MM.1S (cell line): ENCODE measurements around the gene C4orf33.

Source experiments
- EZH2 ChIP-seq: fragments of 300-600 bp; sonication (generic); optimal IDR thresholded peaks from 2 replicates; pipeline ENCODE3; 2017; ENCODE audit warnings: low read depth, mild to moderate bottlenecking, antibody characterized with exemption, low read length, mixed read lengths
- EZH2phosphoT487 ChIP-seq: fragments of 300-600 bp; sonication (generic); IDR thresholded peaks from 2 replicates; pipeline ENCODE4 v1.6.1; 2018; ENCODE audit warnings: antibody characterized with exemption, low read length
- TF ChIP-seq, protein P1 (sequence below): fragments of 300-600 bp; sonication (generic); IDR thresholded peaks from 2 replicates; pipeline ENCODE4 v1.5.1; 2016; ENCODE audit warnings: antibody characterized with exemption, low read length, mixed read lengths

DNA sequence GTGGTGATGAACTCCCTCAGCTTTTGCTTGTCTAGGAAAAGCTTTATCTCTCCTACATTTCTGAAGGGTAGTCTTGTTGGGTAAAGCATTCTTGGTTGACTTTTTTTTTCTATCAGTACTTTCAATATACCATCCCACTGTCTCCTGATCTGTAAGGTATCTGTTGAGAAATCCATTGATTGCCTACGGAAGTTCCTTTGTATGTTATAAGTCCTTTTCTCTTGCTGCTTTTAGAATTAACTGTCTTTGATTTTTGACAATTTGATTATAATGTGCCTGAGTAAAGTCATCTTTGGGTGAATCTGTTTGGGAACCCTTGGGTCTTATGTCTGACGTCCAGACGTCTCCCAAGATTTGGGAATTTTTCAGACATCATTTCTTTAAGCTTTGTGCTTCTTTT, 33.4 kb upstream of the C4orf33 start:
- TF ChIP-seq EZH2: no peak
- TF ChIP-seq, protein P1, sequence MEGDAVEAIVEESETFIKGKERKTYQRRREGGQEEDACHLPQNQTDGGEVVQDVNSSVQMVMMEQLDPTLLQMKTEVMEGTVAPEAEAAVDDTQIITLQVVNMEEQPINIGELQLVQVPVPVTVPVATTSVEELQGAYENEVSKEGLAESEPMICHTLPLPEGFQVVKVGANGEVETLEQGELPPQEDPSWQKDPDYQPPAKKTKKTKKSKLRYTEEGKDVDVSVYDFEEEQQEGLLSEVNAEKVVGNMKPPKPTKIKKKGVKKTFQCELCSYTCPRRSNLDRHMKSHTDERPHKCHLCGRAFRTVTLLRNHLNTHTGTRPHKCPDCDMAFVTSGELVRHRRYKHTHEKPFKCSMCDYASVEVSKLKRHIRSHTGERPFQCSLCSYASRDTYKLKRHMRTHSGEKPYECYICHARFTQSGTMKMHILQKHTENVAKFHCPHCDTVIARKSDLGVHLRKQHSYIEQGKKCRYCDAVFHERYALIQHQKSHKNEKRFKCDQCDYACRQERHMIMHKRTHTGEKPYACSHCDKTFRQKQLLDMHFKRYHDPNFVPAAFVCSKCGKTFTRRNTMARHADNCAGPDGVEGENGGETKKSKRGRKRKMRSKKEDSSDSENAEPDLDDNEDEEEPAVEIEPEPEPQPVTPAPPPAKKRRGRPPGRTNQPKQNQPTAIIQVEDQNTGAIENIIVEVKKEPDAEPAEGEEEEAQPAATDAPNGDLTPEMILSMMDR: no peak
- TF ChIP-seq EZH2phosphoT487: no peak
